HG03025 (cell line): Measurements from ENCODE around the gene SLC16A8.

Experiments used
- ATAC-seq: cut with Tn5 transposase; IDR thresholded peaks from one replicate; pipeline ENCODE4 v1.9.1; 2021; ENCODE audit warnings: mild to moderate bottlenecking, moderate library complexity; ENCODE audit not compliant: unreplicated experiment, low FRiP score

The SLC16A8 gene

GRCh38 chr22:38074181-38075104 lies 9.5 kb downstream of the SLC16A8 start:
- ATAC-seq, result no peak

GRCh38 chr22:38073150-38074130 lies 10.5 kb downstream of the SLC16A8 start:
- ATAC-seq, result no peak

DNA sequence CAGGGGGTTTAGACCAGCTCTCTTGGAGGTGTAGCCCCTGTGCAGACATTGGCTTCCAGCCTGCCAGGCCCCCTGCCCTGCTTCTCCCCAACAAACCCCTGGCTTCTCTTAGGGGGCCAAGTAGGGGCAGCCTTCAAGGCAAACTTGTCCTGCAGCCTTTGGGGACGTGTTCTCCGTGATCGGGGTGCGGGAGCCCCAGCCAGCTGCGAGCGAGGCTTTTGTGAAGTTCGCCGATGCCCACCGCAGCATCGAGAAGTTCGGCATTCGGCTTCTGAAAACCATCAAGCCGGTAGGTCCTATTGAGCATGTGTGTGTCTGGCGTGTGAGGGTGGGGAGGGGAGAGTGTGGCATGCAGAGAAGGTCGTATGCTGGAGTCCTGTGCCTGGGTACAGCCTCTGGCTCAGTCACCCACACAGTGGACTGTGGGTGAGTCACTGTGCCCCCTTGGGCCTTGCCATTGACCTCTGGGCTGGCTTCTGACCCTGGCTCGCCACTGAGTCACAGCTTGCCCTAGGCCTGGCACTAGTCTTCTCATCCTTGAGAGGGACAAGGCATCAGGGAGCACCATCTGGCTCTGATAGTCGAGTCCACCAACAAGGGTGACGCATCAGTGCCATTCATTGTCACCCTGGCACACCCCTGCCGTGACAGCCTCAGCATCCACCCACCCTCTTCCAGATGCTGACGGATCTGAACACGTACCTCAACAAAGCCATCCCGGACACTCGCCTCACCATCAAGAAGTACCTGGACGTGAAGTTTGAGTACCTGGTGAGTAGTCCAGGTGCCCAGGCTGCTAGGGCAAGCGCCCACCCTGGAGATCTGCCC lies 11.4 kb downstream of the SLC16A8 start:
- no peak for ATAC-seq

GRCh38 chr22:38071421-38072321 lies 12.3 kb downstream of the SLC16A8 start:
- no peak for ATAC-seq

DNA sequence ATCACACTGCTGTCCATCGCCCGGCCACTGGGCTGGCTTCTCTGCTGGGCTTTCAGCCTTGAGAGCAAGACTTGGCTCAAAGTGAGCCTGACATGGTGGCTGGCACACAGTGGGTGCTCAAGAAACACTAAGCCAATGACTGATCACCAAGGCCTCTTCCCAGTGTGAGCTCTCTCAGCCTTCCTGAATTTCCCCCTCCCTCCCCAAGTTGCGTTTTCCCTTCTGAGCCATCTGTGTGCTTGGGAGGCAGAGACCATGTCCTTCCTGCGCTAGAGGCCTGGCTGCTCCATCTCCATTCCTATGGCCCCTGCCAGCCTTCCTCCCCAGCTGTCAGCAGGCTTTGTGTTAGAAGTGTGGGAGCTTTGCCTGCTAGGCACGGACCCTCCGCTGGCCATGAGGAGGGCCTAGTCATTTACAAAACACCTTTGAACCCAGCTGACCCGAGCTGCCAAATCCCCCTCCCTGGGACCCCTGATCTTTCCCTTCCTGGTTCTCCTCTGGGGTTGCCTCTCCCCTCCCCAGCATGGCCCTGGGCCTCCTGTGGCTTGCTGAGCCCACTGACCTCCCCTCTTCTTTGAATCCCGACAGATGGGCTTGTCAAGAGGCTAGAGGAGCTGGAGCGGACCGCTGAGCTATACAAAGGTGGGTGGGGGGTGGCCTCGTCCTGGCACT lies 13.6 kb downstream of the SLC16A8 start:
- ATAC-seq, result no peak

- no peak for ATAC-seq
These were observed 14.4 kb downstream of the SLC16A8 start for GRCh38 chr22:38069372-38070249.

- ATAC-seq, result no peak
These were observed 15.2 kb downstream of the SLC16A8 start for GRCh38 chr22:38068641-38069371.

DNA sequence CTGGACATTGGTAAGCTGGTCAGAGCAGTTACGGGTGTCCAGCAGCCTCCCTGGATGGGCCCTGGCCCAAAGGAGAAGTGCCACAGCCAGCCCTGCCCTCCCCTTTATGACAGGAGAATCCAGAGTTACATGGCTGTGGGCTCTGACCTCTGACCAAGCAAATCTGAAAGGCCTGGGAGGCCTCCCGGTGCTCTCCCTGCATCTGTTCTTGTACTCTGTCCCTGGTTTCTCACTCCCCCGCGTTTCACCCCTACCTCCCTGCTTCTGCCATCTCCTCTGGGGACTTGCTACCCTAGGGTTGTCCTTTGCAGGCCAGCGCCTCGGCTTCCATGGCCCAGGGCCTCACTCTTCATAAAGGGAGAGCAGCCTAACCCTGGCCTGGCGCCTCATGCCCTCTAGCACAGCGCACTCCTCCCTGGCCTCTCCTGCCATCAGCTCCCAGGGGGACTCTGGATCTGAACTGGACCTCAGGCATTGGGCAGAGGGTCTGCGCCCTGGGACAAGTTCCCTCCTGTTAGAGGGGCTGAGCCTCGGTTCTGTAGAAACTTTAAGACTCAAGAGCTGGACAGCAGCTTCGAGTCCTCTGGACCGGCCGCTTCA lies 16.1 kb downstream of the SLC16A8 start:
- ATAC-seq, result no peak

GRCh38 chr22:38067028-38067415 lies 17.0 kb downstream of the SLC16A8 start:
- ATAC-seq, result no peak

- ATAC-seq, result no peak
These were observed 17.5 kb downstream of the SLC16A8 start for GRCh38 chr22:38066381-38067027.

- no peak for ATAC-seq
These were observed 18.4 kb downstream of the SLC16A8 start for GRCh38 chr22:38065539-38065938.

- no peak for ATAC-seq
These were observed 21.2 kb downstream of the SLC16A8 start for GRCh38 chr22:38062791-38063190.

GRCh38 chr22:38056969-38057891 lies 26.8 kb downstream of the SLC16A8 start, which contains the start of gene PICK1:
Gene PICK1 (plus strand): TSS chr22:38057404. CDS start chr22:38057810, 406 bp downstream.
- no peak for ATAC-seq

- ATAC-seq, result no peak
These were observed 31.8 kb downstream of the SLC16A8 start for GRCh38 chr22:38051900-38052862.
